Measurements from ENCODE around the gene HSPA12B. TPM values are rescaled to one million over a fixed set of nuclear protein-coding genes. Genes with fewer than 3 reads are reported as not detected.

HSPA12B gene
- total and polyA plus RNA-seq, 9 of the 15 experiments (the other 6 are each of a cell fraction or from before 2014, with no cell fraction given), result 0.03 to 0.07 TPM; not detected in 7

DNA sequence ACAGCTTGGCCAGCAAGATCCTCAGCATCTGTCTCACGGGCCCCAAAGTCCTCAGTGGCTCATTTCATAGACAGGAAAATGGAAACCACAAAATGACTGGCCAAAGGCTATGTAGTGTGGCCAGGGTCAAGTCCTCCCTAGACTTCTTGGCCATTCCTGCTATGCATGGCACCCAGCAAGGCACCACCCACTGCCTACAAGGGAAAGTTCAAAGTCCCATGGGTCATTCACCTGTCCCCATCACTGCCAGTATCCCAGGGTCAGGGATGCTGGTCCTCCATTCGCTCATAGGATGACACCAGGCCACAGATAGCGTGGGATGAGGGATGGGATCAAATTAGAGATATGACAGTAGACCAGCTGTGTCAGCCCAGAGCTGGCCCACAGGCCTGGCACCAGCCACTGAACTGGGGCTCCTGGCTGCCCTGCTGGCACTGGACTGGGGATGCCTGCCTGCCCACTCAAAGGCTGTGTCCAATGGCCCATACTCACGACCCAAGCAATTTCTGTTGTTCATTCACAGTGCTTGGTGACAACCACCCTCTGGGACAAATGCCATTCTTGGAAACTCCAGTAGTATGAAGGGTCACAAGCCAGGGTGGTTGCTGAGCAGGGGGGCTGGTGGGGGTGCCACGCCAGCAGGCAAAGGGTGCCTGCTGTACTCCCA lies 23.5 kb downstream of the HSPA12B start:
- in situ Hi-C loops (cut with MboI), result no loop called here
- FAIRE-seq (no peak), DNase-seq (ENCODE audit: extremely low read depth in 1 of 4, low spot score in 3 of 4) (no peak), ATAC-seq (no peak)
- Histone ChIP-seq H3K9ac (ENCODE audit: insufficient read depth in 1 of 2, low read depth in 2 of 2, low read length in 2 of 2) (no peak overlapping the region; a peak in 1 of 4 replicates), H3K4me1 (replicated peaks in 1 of 2; ENCODE audit: control insufficient read depth in 2 of 2, insufficient read depth in 2 of 2, low read length in 2 of 2) (peaks cover 0 to 16% of the 10 kb centered on the region in 2 experiments; a peak in 2 of 5 replicates), H3K4me2 (ENCODE audit: insufficient read depth, low read length) (no peak overlapping the region), H3K4me3 (no peak overlapping the region), H4K20me1 (replicated peaks; ENCODE audit: control insufficient read depth, insufficient read depth, low read length) (no peaks in the 10 kb centered on the region), H3K9me1 (ENCODE audit: control insufficient read depth, insufficient read depth, low read length) (peaks cover 2% of the 10 kb centered on the region), H3K79me2 (ENCODE audit: control insufficient read depth, insufficient read depth, low read length) (no peaks in the 10 kb centered on the region; the same call in 2 of the 3 replicates), H3K27ac (ENCODE audit: extremely low read depth, low read depth, low read length) (no peak overlapping the region), H3K36me3 (ENCODE audit: control insufficient read depth, insufficient read depth, low read length) (peaks cover 55% of the 10 kb centered on the region; the same call in 2 of the 3 replicates), H3K9me3 (replicated peaks; ENCODE audit: control insufficient read depth, insufficient read depth, low read depth, low read length) (no peaks in the 10 kb centered on the region), H2AFZ (ENCODE audit: low read depth, low read length) (no peak overlapping the region), H3K27me3 (ENCODE audit: control insufficient read depth in 2 of 2, insufficient read depth in 2 of 2, low read length in 2 of 2) (no peaks in the 10 kb centered on the region)
- BruUV-seq (replicated peaks), result no TSS peak
- TF ChIP-seq, protein P1, sequence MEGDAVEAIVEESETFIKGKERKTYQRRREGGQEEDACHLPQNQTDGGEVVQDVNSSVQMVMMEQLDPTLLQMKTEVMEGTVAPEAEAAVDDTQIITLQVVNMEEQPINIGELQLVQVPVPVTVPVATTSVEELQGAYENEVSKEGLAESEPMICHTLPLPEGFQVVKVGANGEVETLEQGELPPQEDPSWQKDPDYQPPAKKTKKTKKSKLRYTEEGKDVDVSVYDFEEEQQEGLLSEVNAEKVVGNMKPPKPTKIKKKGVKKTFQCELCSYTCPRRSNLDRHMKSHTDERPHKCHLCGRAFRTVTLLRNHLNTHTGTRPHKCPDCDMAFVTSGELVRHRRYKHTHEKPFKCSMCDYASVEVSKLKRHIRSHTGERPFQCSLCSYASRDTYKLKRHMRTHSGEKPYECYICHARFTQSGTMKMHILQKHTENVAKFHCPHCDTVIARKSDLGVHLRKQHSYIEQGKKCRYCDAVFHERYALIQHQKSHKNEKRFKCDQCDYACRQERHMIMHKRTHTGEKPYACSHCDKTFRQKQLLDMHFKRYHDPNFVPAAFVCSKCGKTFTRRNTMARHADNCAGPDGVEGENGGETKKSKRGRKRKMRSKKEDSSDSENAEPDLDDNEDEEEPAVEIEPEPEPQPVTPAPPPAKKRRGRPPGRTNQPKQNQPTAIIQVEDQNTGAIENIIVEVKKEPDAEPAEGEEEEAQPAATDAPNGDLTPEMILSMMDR (IDR thresholded peaks at IDR 0.05 in 2 of 3, conservative IDR thresholded peaks at IDR 0.05 in 1 of 3; ENCODE audit: insufficient read depth in 2 of 3, low read depth in 1 of 3, low read length in 3 of 3), result no peak
- TF ChIP-seq, protein P2, sequence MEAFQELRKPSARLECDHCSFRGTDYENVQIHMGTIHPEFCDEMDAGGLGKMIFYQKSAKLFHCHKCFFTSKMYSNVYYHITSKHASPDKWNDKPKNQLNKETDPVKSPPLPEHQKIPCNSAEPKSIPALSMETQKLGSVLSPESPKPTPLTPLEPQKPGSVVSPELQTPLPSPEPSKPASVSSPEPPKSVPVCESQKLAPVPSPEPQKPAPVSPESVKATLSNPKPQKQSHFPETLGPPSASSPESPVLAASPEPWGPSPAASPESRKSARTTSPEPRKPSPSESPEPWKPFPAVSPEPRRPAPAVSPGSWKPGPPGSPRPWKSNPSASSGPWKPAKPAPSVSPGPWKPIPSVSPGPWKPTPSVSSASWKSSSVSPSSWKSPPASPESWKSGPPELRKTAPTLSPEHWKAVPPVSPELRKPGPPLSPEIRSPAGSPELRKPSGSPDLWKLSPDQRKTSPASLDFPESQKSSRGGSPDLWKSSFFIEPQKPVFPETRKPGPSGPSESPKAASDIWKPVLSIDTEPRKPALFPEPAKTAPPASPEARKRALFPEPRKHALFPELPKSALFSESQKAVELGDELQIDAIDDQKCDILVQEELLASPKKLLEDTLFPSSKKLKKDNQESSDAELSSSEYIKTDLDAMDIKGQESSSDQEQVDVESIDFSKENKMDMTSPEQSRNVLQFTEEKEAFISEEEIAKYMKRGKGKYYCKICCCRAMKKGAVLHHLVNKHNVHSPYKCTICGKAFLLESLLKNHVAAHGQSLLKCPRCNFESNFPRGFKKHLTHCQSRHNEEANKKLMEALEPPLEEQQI (IDR thresholded peaks at IDR 0.05), result no peak
- TF ChIP-seq ZNF175 (CRISPR knock-in tag; IDR thresholded peaks at IDR 0.05; ENCODE audit: low read depth) (no peak), ARID2 (IDR thresholded peaks at IDR 0.05) (no peak), POLR2H (tag; IDR thresholded peaks at IDR 0.05; ENCODE audit: low read depth) (no peak), KAT7 (CRISPR knock-in tag; IDR thresholded peaks at IDR 0.05; ENCODE audit: borderline replicate concordance) (no peak), C11orf30 (IDR thresholded peaks at IDR 0.05; ENCODE audit: low read depth) (no peak), NR4A1 (CRISPR knock-in tag; IDR thresholded peaks at IDR 0.05) (no peak), NR4A1 (tag; IDR thresholded peaks at IDR 0.05) (no peak), FOXA3 (CRISPR knock-in tag; conservative IDR thresholded peaks at IDR 0.05 in 1 of 2, IDR thresholded peaks at IDR 0.05 in 1 of 2) (no peak), EP400 (IDR thresholded peaks at IDR 0.05) (no peak)
- TF ChIP-seq, protein P3, sequence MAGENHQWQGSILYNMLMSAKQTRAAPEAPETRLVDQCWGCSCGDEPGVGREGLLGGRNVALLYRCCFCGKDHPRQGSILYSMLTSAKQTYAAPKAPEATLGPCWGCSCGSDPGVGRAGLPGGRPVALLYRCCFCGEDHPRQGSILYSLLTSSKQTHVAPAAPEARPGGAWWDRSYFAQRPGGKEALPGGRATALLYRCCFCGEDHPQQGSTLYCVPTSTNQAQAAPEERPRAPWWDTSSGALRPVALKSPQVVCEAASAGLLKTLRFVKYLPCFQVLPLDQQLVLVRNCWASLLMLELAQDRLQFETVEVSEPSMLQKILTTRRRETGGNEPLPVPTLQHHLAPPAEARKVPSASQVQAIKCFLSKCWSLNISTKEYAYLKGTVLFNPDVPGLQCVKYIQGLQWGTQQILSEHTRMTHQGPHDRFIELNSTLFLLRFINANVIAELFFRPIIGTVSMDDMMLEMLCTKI (IDR thresholded peaks at IDR 0.05; ENCODE audit: partially characterized antibody), result no peak
- ChIA-PET CTCF (ENCODE audit: low intra/inter-chr PET ratio) (no interaction called here), POLR2A (no interaction called here)
- WGBS (ENCODE audit: insufficient coverage, low coverage, missing lambda C conversion rate), result 90% methylated on average over 4 of the region's 5 CpGs
- intact Hi-C loops (cut with micrococcal nuclease), result no loop called here

Data from K562 (cell line).